A549 (cell line): Measurements from ENCODE around the gene EXOC3. TPM values are rescaled to one million over a fixed set of nuclear protein-coding genes. Genes with fewer than 3 reads are reported as not detected.

Experiments
- ATAC-seq, 2 experiments: fragments of 200-7000 bp in 1 of 2; fragments of >200 bp in 1 of 2; cut with Nextera tagmentation in 1 of 2; cut with Tn5 transposase in 1 of 2; 3 replicates each; pipeline versions ENCODE4 v1.8.0 to v1.9.1; 2018 to 2020; ENCODE audit warnings: mild to moderate bottlenecking in 1 of 2, moderate library complexity in 1 of 2
- CTCF ChIA-PET: fragments of 300-600 bp; sonication (Branson Sonifier 250); formaldehyde crosslinking; extraction: SDS; loops from one replicate; lab custom pipeline; 2021; ENCODE audit warnings: antibody characterized with exemption, inconsistent platforms; lab: Yijun Ruan, JAX
- POLR2A ChIA-PET: fragments of 350-600 bp; formaldehyde crosslinking; extraction: SDS; loops from one replicate; lab custom pipeline; 2021; ENCODE audit warnings: antibody characterized with exemption, inconsistent platforms; lab: Yijun Ruan, JAX
- DNase-seq, 2 experiments: peaks; one replicate each; pipeline versions ENCODE4 v3.0.0 to v3.0.0-alpha.2; 2011 to 2016; ENCODE audit warnings: low read depth in 1 of 2, low spot score in 1 of 2
- FAIRE-seq: peaks from 2 replicates; lab custom pipeline; 2011; peaks lifted over from hg19 to GRCh38; lab: Jason Lieb, UNC
- H3K27ac ChIP-seq, 2 experiments: fragments of >200 bp; sonication (Bioruptor Twin); formaldehyde crosslinking; 3 replicates each; pipeline ENCODE4 v1.5.1; 2016 to 2017
- H3K4me1 ChIP-seq: fragments of >200 bp; sonication (Bioruptor Twin); formaldehyde crosslinking; 3 replicates; pipeline ENCODE4 v1.6.1; 2016
- H3K4me2 ChIP-seq: fragments of >200 bp; sonication (Bioruptor Twin); formaldehyde crosslinking; 3 replicates; pipeline ENCODE4 v1.6.1; 2016
- H3K4me3 ChIP-seq: fragments of >200 bp; sonication (Bioruptor Twin); formaldehyde crosslinking; 3 replicates; pipeline ENCODE4 v1.5.1; 2016
- H3K9me3 ChIP-seq: fragments of >200 bp; sonication (Bioruptor Twin); formaldehyde crosslinking; 3 replicates; pipeline ENCODE4 v1.6.1; 2016
- CEBPB ChIP-seq, 2 experiments: fragments of >200 bp in 1 of 2; sonication (Bioruptor Twin) in 1 of 2; formaldehyde crosslinking in 1 of 2; IDR thresholded peaks; 2 replicates each; pipeline ENCODE4 v1.6.1; 2012 to 2016
- CHD2 ChIP-seq: fragments of 150-350 bp; IDR thresholded peaks from 2 replicates; pipeline ENCODE4 v1.6.1; 2014; ENCODE audit warnings: low read length; ENCODE audit not compliant: partially characterized antibody
- EP300 ChIP-seq, 2 experiments: fragments of >200 bp; sonication (Bioruptor Twin); formaldehyde crosslinking; IDR thresholded peaks; 2 replicates in 1 of 2; 3 replicates in 1 of 2; pipeline ENCODE4 v1.6.1; 2016 to 2017
- ESRRA ChIP-seq: fragments of 150-350 bp; IDR thresholded peaks from 2 replicates; pipeline ENCODE4 v1.6.1; 2014; ENCODE audit warnings: mild to moderate bottlenecking, low read length, borderline replicate concordance
- GATA3 ChIP-seq: IDR thresholded peaks from 2 replicates; pipeline ENCODE4 v1.6.1; 2012; ENCODE audit warnings: borderline replicate concordance
- KDM5A ChIP-seq: fragments of 200-600 bp; sonication (generic); IDR thresholded peaks from 2 replicates; pipeline ENCODE4 v1.6.1; 2016; ENCODE audit warnings: antibody characterized with exemption, mild to moderate bottlenecking
- NFE2L2 ChIP-seq: fragments of 150-350 bp; conservative IDR thresholded peaks from 2 replicates; pipeline ENCODE4 v1.6.1; 2014; ENCODE audit warnings: low read length
- SMC3 ChIP-seq: fragments of >200 bp; sonication (Bioruptor Twin); formaldehyde crosslinking; IDR thresholded peaks from 3 replicates; pipeline ENCODE4 v1.6.1; 2018; ENCODE audit warnings: inconsistent platforms
- TP53 ChIP-seq: fragments of 250-450 bp; sonication (Bioruptor Pico); IDR thresholded peaks from 2 replicates; pipeline ENCODE4 v1.5.0; 2021; ENCODE audit warnings: mild to moderate bottlenecking, moderate library complexity
- ZNF302 ChIP-seq: fragments of 250-450 bp; sonication (Bioruptor Pico); IDR thresholded peaks from 2 replicates; pipeline ENCODE4 v1.9.0; 2021; ENCODE audit warnings: inconsistent platforms, mild to moderate bottlenecking, moderate library complexity
- WGBS: methylation state at CpG from one replicate; pipeline ENCODE4 v1.1.6; 2017; ENCODE audit errors: missing lambda C conversion rate; 5-methylcytosine and 5-hydroxymethylcytosine counted together
- polyA plus RNA-seq, 4 experiments: library from polyadenylated mRNA; depleted of rRNA in 3 of 4; stranded (reverse); fragments of >200 nt; fragmentation: RNase III in 1 of 4; extraction: RNeasy Plus Mini Kit Qiagen cat#74134 plus additional on column Dnase treatment in 1 of 4; gene quantifications; 2 replicates in 3 of 4; 3 replicates in 1 of 4; pipeline ENCODE4 v1.2.3, GENCODE V29; 2011 to 2017
- TF ChIP-seq, protein P1 (sequence below): fragments of 200-600 bp; sonication (generic); IDR thresholded peaks from 2 replicates; pipeline ENCODE4 v1.6.1; 2016; ENCODE audit warnings: antibody characterized with exemption, mild to moderate bottlenecking, moderate library complexity
- TF ChIP-seq, protein P2 (sequence below): fragments of 250-450 bp; sonication (Bioruptor Pico); IDR thresholded peaks from 2 replicates; pipeline ENCODE4 v1.5.0; 2021; ENCODE audit warnings: mild to moderate bottlenecking, moderate library complexity, borderline replicate concordance
- TF ChIP-seq, protein P3 (sequence below): fragments of >200 bp; sonication (Bioruptor Twin); formaldehyde crosslinking; IDR thresholded peaks from 3 replicates; pipeline ENCODE4 v1.5.1; 2016

The EXOC3 gene
- polyA plus RNA-seq, 2 of the 4 experiments (the other 2 are of a cell fraction), result 20.0 to 33.6 TPM

DNA sequence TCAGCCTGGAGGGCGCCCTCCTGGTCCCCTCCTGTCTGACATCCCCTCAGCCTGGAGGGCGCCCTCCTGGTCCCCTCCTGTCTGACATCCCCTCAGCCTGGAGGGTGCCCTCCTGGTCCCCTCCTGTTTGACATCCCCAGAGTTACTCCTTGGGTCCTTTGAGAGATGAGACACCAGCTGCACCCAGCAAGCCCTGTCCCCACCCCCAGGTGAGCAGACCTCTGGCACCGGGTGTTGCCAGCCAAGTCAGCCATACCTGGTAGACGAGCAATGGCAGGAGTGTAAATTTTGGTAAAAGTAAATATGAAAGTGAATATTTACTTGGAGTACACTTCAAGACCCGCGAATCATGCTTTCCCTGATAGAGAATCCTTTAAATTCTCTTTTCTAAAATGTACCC, 25.4 kb downstream of the EXOC3 start:
- Histone ChIP-seq H3K4me2 (no peak overlapping the region), H3K9me3 (no peaks in the 10 kb centered on the region), H3K27ac (no peak overlapping the region), H3K4me1 (peaks cover 9% of the 10 kb centered on the region), H3K4me3 (no peak overlapping the region)
- CTCF ChIA-PET, result no interaction called here
- WGBS, result 85% methylated on average over 4 of the region's 6 CpGs
- TF ChIP-seq TP53 (CRISPR knock-in tag) (no peak), ZNF302 (no peak), KDM5A (no peak), CEBPB (IDR thresholded peaks at IDR 0.05) (no peak), CHD2 (no peak), GATA3 (no peak), NFE2L2 (no peak), EP300 (IDR thresholded peaks at IDR 0.05) (no peak), SMC3 (no peak)
- TF ChIP-seq, protein P1, sequence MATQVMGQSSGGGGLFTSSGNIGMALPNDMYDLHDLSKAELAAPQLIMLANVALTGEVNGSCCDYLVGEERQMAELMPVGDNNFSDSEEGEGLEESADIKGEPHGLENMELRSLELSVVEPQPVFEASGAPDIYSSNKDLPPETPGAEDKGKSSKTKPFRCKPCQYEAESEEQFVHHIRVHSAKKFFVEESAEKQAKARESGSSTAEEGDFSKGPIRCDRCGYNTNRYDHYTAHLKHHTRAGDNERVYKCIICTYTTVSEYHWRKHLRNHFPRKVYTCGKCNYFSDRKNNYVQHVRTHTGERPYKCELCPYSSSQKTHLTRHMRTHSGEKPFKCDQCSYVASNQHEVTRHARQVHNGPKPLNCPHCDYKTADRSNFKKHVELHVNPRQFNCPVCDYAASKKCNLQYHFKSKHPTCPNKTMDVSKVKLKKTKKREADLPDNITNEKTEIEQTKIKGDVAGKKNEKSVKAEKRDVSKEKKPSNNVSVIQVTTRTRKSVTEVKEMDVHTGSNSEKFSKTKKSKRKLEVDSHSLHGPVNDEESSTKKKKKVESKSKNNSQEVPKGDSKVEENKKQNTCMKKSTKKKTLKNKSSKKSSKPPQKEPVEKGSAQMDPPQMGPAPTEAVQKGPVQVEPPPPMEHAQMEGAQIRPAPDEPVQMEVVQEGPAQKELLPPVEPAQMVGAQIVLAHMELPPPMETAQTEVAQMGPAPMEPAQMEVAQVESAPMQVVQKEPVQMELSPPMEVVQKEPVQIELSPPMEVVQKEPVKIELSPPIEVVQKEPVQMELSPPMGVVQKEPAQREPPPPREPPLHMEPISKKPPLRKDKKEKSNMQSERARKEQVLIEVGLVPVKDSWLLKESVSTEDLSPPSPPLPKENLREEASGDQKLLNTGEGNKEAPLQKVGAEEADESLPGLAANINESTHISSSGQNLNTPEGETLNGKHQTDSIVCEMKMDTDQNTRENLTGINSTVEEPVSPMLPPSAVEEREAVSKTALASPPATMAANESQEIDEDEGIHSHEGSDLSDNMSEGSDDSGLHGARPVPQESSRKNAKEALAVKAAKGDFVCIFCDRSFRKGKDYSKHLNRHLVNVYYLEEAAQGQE, result no peak
- TF ChIP-seq, protein P2, sequence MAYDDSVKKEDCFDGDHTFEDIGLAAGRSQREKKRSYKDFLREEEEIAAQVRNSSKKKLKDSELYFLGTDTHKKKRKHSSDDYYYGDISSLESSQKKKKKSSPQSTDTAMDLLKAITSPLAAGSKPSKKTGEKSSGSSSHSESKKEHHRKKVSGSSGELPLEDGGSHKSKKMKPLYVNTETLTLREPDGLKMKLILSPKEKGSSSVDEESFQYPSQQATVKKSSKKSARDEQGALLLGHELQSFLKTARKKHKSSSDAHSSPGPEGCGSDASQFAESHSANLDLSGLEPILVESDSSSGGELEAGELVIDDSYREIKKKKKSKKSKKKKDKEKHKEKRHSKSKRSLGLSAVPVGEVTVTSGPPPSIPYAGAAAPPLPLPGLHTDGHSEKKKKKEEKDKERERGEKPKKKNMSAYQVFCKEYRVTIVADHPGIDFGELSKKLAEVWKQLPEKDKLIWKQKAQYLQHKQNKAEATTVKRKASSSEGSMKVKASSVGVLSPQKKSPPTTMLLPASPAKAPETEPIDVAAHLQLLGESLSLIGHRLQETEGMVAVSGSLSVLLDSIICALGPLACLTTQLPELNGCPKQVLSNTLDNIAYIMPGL, result no peak
- TF ChIP-seq, protein P3, sequence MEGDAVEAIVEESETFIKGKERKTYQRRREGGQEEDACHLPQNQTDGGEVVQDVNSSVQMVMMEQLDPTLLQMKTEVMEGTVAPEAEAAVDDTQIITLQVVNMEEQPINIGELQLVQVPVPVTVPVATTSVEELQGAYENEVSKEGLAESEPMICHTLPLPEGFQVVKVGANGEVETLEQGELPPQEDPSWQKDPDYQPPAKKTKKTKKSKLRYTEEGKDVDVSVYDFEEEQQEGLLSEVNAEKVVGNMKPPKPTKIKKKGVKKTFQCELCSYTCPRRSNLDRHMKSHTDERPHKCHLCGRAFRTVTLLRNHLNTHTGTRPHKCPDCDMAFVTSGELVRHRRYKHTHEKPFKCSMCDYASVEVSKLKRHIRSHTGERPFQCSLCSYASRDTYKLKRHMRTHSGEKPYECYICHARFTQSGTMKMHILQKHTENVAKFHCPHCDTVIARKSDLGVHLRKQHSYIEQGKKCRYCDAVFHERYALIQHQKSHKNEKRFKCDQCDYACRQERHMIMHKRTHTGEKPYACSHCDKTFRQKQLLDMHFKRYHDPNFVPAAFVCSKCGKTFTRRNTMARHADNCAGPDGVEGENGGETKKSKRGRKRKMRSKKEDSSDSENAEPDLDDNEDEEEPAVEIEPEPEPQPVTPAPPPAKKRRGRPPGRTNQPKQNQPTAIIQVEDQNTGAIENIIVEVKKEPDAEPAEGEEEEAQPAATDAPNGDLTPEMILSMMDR, result no peak
- FAIRE-seq (no peak), ATAC-seq (no peak), DNase-seq (no peak)
- POLR2A ChIA-PET, result interaction anchor here (0.6 kb wide), 1 partner anchor 370 kb away, joined by 3 read pairs; no protein-coding TSS in a partner anchor

DNA sequence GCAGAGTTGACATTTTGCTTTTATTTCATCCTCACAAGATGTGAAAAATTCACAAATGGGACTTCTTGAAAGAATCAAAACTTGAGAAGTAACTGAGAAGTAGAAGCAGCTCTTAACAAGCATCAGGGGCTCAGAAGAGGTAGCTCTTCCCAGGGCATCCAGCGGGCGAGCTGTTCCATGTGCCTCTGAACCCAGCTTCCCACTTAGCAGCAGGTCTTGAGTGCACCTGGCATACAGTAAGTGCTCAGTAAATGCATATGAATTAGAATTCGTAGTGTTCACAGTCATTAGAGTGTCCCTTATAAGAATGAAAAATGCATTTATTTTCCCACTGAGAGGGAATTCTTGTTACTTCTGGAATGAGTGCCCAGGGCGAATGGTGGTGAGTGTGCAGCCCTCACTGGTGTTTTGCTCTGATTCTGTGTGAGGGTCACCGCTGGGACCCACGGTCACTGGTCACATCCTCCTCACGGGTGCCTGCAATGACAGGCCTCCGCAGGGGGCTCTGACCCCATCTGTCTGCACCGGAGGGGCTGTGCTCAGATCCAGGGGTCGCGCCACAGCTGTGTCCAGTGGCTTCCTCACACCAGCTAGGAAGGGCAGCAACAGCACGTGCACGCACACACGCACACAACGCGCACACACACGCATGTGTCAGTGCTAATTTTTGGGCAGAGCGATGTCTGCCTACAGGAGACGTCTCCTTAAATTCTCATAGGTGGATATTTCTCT, 26.9 kb downstream of the EXOC3 start:
- no peak for FAIRE-seq
- ATAC-seq, result no peak
- H3K4me3 ChIP-seq, result no peak overlapping the region
- peaks cover 11% of the 10 kb centered on the region for H3K4me1 ChIP-seq
- POLR2A ChIA-PET, result no interaction called here
- no peak overlapping the region for H3K27ac ChIP-seq
- no peak for DNase-seq
- H3K4me2 ChIP-seq, result no peak overlapping the region
- CTCF ChIA-PET, result interaction anchor here (1.5 to 2.0 kb wide), 2 partner anchors 13 to 23 kb away, joined by 4 to 6 read pairs; no protein-coding TSS in a partner anchor
- WGBS, result 94% methylated on average over 16 of the region's 19 CpGs
- no peaks in the 10 kb centered on the region for H3K9me3 ChIP-seq
- TF ChIP-seq ESRRA, result no peak
